Measurements from ENCODE around the gene SUPT3H.

DNA sequence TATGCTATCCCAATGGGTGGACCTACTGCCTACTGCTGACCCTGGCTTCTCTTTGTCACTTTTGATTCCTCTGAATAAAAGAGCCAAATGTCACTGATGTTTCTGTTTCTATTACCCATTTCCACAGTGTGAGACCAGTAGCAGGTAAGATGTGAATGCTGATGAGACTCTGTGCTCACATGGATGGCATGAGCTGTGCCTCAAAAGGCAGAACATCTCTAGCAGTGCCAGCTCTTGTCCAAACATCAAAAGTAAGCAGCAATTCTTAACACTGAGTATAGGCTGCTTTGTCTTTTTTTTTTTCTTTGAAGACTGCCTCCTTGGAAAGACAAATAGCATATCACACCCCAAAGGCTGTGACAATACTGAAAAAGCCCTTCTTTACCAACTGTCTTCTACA, 508.8 kb downstream of the SUPT3H start:
- TF ChIP-seq EP300 (IDR thresholded peaks at IDR 0.05) = no peak
- TF ChIP-seq, protein P1, sequence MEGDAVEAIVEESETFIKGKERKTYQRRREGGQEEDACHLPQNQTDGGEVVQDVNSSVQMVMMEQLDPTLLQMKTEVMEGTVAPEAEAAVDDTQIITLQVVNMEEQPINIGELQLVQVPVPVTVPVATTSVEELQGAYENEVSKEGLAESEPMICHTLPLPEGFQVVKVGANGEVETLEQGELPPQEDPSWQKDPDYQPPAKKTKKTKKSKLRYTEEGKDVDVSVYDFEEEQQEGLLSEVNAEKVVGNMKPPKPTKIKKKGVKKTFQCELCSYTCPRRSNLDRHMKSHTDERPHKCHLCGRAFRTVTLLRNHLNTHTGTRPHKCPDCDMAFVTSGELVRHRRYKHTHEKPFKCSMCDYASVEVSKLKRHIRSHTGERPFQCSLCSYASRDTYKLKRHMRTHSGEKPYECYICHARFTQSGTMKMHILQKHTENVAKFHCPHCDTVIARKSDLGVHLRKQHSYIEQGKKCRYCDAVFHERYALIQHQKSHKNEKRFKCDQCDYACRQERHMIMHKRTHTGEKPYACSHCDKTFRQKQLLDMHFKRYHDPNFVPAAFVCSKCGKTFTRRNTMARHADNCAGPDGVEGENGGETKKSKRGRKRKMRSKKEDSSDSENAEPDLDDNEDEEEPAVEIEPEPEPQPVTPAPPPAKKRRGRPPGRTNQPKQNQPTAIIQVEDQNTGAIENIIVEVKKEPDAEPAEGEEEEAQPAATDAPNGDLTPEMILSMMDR (IDR thresholded peaks at IDR 0.05) = no peak

Data from ovary (tissue), 3 donors.